Neural progenitor cell (in vitro differentiated cells): ENCODE data around the gene EDIL3. TPM values are rescaled to one million over a fixed set of nuclear protein-coding genes. Genes with fewer than 3 reads are reported as not detected.

Experiments used
- DNase-seq: peaks from one replicate; pipeline ENCODE4 v3.0.0-alpha.2; 2016; ENCODE audit warnings: low spot score
- H2AFZ ChIP-seq: fragments of 200-600 bp; sonication (generic); replicated peaks from 2 replicates; pipeline ENCODE4 v1.6.1; 2016; ENCODE audit warnings: antibody characterized with exemption
- H3F3A ChIP-seq: fragments of 200-600 bp; sonication (generic); 2 replicates; pipeline ENCODE4 v1.6.1; 2016; ENCODE audit warnings: antibody characterized with exemption, low read depth
- H3K27ac ChIP-seq: fragments of 200-600 bp; sonication (generic); 2 replicates; pipeline ENCODE4 v1.5.1; 2016; ENCODE audit warnings: mild to moderate bottlenecking
- H3K27me3 ChIP-seq: fragments of 200-600 bp; sonication (generic); 2 replicates; pipeline ENCODE4 v1.6.1; 2016; ENCODE audit warnings: mild to moderate bottlenecking, moderate library complexity
- H3K36me3 ChIP-seq: fragments of 200-600 bp; sonication (generic); 2 replicates; pipeline ENCODE4 v1.5.1; 2016
- H3K4me1 ChIP-seq: fragments of 200-600 bp; sonication (generic); 2 replicates; pipeline ENCODE4 v1.6.1; 2016; ENCODE audit warnings: mixed run types
- H3K4me2 ChIP-seq: fragments of 200-600 bp; sonication (generic); 2 replicates; pipeline ENCODE4 v1.6.1; 2016
- H3K4me3 ChIP-seq: fragments of 200-600 bp; sonication (generic); 2 replicates; pipeline ENCODE4 v1.5.1; 2016
- H3K79me2 ChIP-seq: fragments of 200-600 bp; sonication (generic); 2 replicates; pipeline ENCODE4 v1.6.1; 2016; ENCODE audit warnings: low read depth
- H3K9ac ChIP-seq: fragments of 200-600 bp; sonication (generic); 2 replicates; pipeline ENCODE4 v1.6.1; 2016
- H3K9me3 ChIP-seq: fragments of 200-600 bp; sonication (generic); 2 replicates; pipeline ENCODE4 v1.5.1; 2016; ENCODE audit warnings: low read depth
- H4K20me1 ChIP-seq: fragments of 200-600 bp; sonication (generic); 2 replicates; pipeline ENCODE4 v1.6.1; 2016; ENCODE audit warnings: low read depth
- H3K27ac Mint-ChIP-seq: 3 replicates; pipeline ENCODE4 v1.8.0; 2021; ENCODE audit warnings: mixed read lengths
- H3K27me3 Mint-ChIP-seq: 2 replicates; pipeline ENCODE4 v1.8.0; 2022; ENCODE audit warnings: low read depth, mild to moderate bottlenecking, inconsistent platforms, moderate library complexity, mixed read lengths; ENCODE audit not compliant: insufficient read depth
- H3K36me3 Mint-ChIP-seq: 3 replicates; pipeline ENCODE4 v1.8.0; 2021; ENCODE audit warnings: mixed read lengths
- H3K4me1 Mint-ChIP-seq: 3 replicates; pipeline ENCODE4 v1.8.0; 2021; ENCODE audit warnings: mixed read lengths
- H3K4me3 Mint-ChIP-seq: 3 replicates; pipeline ENCODE4 v1.8.0; 2021; ENCODE audit warnings: mild to moderate bottlenecking, moderate library complexity, mixed read lengths
- H3K9me3 Mint-ChIP-seq: 3 replicates; pipeline ENCODE4 v1.8.0; 2020; ENCODE audit warnings: mixed read lengths
- CTCF ChIP-seq: fragments of 200-600 bp; sonication (generic); IDR thresholded peaks from 2 replicates; pipeline ENCODE4 v1.5.1; 2017; ENCODE audit warnings: antibody characterized with exemption, mild to moderate bottlenecking
- EZH2 ChIP-seq: fragments of 200-600 bp; sonication (generic); IDR thresholded peaks from 2 replicates; pipeline ENCODE4 v1.6.1; 2017; ENCODE audit warnings: antibody characterized with exemption, mild to moderate bottlenecking, moderate library complexity
- EZH2phosphoT487 ChIP-seq: fragments of 200-600 bp; sonication (generic); IDR thresholded peaks from 2 replicates; pipeline ENCODE4 v1.6.1; 2017; ENCODE audit warnings: antibody characterized with exemption
- total RNA-seq: library from RNA; depleted of rRNA; stranded (reverse); fragments of >200 nt; gene quantifications from 2 replicates; pipeline ENCODE4 v1.2.3, GENCODE V29; 2015; ENCODE audit warnings: low replicate concordance

EDIL3 gene
- total RNA-seq, 1 donor from 2014 or later, result 13.8 TPM

- H3K9me3 ChIP-seq, result no peaks in the 10 kb centered on the region
- H2AFZ ChIP-seq, result no peak overlapping the region
- TF ChIP-seq EZH2 (no peak), EZH2phosphoT487 (no peak), CTCF (no peak)
- H3K27ac ChIP-seq, result no peak overlapping the region
- Mint-ChIP-seq H3K27ac (no peak overlapping the region), H3K4me1 (no peaks in the 10 kb centered on the region), H3K36me3 (no peaks in the 10 kb centered on the region), H3K9me3 (no peaks in the 10 kb centered on the region), H3K27me3 (no peaks in the 10 kb centered on the region), H3K4me3 (no peak overlapping the region)
- H3K36me3 ChIP-seq, result no peaks in the 10 kb centered on the region
- H3K4me1 ChIP-seq, result no peaks in the 10 kb centered on the region
- H3K79me2 ChIP-seq, result no peaks in the 10 kb centered on the region
- no peak for DNase-seq
- no peak overlapping the region for H3K4me3 ChIP-seq
- no peak overlapping the region for H3K9ac ChIP-seq
- H3K27me3 ChIP-seq, result no peaks in the 10 kb centered on the region
- no peaks in the 10 kb centered on the region for H4K20me1 ChIP-seq
- H3F3A ChIP-seq, result no peaks in the 10 kb centered on the region
- H3K4me2 ChIP-seq, result no peak overlapping the region
Observed at GRCh38 chr5:84229045-84229444, 155.6 kb downstream of the EDIL3 start.

GRCh38 chr5:84228266-84228665 lies 156.4 kb downstream of the EDIL3 start:
- Histone ChIP-seq H3F3A (no peaks in the 10 kb centered on the region), H3K4me1 (no peaks in the 10 kb centered on the region), H3K4me2 (no peak overlapping the region), H3K27me3 (no peaks in the 10 kb centered on the region), H3K36me3 (no peaks in the 10 kb centered on the region), H4K20me1 (no peaks in the 10 kb centered on the region), H2AFZ (no peak overlapping the region), H3K79me2 (no peaks in the 10 kb centered on the region), H3K9ac (no peak overlapping the region), H3K27ac (no peak overlapping the region), H3K9me3 (no peaks in the 10 kb centered on the region), H3K4me3 (no peak overlapping the region)
- H3K4me3 Mint-ChIP-seq, result no peak overlapping the region
- H3K27me3 Mint-ChIP-seq, result no peaks in the 10 kb centered on the region
- no peaks in the 10 kb centered on the region for H3K36me3 Mint-ChIP-seq
- no peak for DNase-seq
- no peaks in the 10 kb centered on the region for H3K9me3 Mint-ChIP-seq
- TF ChIP-seq EZH2phosphoT487 (no peak), CTCF (no peak), EZH2 (no peak)
- no peak overlapping the region for H3K27ac Mint-ChIP-seq
- no peaks in the 10 kb centered on the region for H3K4me1 Mint-ChIP-seq

- no peaks in the 10 kb centered on the region for H3K79me2 ChIP-seq
- no peak overlapping the region for H2AFZ ChIP-seq
- no peak overlapping the region for H3K9ac ChIP-seq
- no peak overlapping the region for H3K4me2 ChIP-seq
- H3F3A ChIP-seq, result no peaks in the 10 kb centered on the region
- no peak overlapping the region for H3K27ac ChIP-seq
- H3K27ac Mint-ChIP-seq, result no peak overlapping the region
- H3K9me3 Mint-ChIP-seq, result no peaks in the 10 kb centered on the region
- H3K4me3 ChIP-seq, result no peak overlapping the region
- H4K20me1 ChIP-seq, result no peaks in the 10 kb centered on the region
- no peaks in the 10 kb centered on the region for H3K9me3 ChIP-seq
- H3K4me1 ChIP-seq, result no peaks in the 10 kb centered on the region
- no peaks in the 10 kb centered on the region for H3K36me3 ChIP-seq
- H3K27me3 Mint-ChIP-seq, result no peaks in the 10 kb centered on the region
- no peaks in the 10 kb centered on the region for H3K4me1 Mint-ChIP-seq
- TF ChIP-seq CTCF (no peak), EZH2phosphoT487 (no peak), EZH2 (no peak)
- no peaks in the 10 kb centered on the region for H3K36me3 Mint-ChIP-seq
- H3K27me3 ChIP-seq, result no peaks in the 10 kb centered on the region
- DNase-seq, result no peak
- H3K4me3 Mint-ChIP-seq, result no peak overlapping the region
Observed at GRCh38 chr5:84227236-84227635, 157.4 kb downstream of the EDIL3 start.
